Hepatocyte (in vitro differentiated cells): ENCODE results near the gene AUTS2. TPM values are rescaled to one million over a fixed set of nuclear protein-coding genes. Genes with fewer than 3 reads are reported as not detected.

Experiments
- DNase-seq: peaks from one replicate; pipeline ENCODE4 v3.0.0-alpha.2; 2016; ENCODE audit warnings: low spot score
- H2AFZ ChIP-seq: fragments of 200-600 bp; sonication (generic); 2 replicates; pipeline ENCODE4 v1.6.0; 2016; ENCODE audit warnings: antibody characterized with exemption, mild to moderate bottlenecking
- H3K27ac ChIP-seq: fragments of 200-600 bp; sonication (generic); 2 replicates; pipeline ENCODE4 v1.5.1; 2016; ENCODE audit warnings: mild to moderate bottlenecking
- H3K27me3 ChIP-seq: fragments of 200-600 bp; sonication (generic); 2 replicates; pipeline ENCODE4 v1.6.1; 2016
- H3K36me3 ChIP-seq: fragments of 200-600 bp; sonication (generic); replicated peaks from 2 replicates; pipeline ENCODE4 v1.5.1; 2016; ENCODE audit warnings: low read depth; ENCODE audit not compliant: insufficient read depth
- H3K4me1 ChIP-seq: fragments of 200-600 bp; sonication (generic); 2 replicates; pipeline ENCODE4 v1.5.1; 2016; ENCODE audit warnings: mild to moderate bottlenecking, moderate library complexity; ENCODE audit not compliant: insufficient read depth
- H3K4me2 ChIP-seq: fragments of 200-600 bp; sonication (generic); 2 replicates; pipeline ENCODE4 v1.6.0; 2016
- H3K4me3 ChIP-seq: fragments of 200-600 bp; sonication (generic); 2 replicates; pipeline ENCODE4 v1.5.1; 2016; ENCODE audit warnings: mild to moderate bottlenecking
- H3K79me2 ChIP-seq: fragments of 200-600 bp; sonication (generic); 2 replicates; pipeline ENCODE4 v1.6.0; 2017; ENCODE audit warnings: mild to moderate bottlenecking
- H3K9me2 ChIP-seq: fragments of 200-600 bp; sonication (generic); replicated peaks from 2 replicates; pipeline ENCODE4 v1.6.0; 2017; ENCODE audit warnings: mild to moderate bottlenecking; ENCODE audit not compliant: insufficient read depth
- H3K9me3 ChIP-seq: fragments of 200-600 bp; sonication (generic); 2 replicates; pipeline ENCODE4 v1.5.1; 2016; ENCODE audit warnings: low read depth, mild to moderate bottlenecking
- H4K20me1 ChIP-seq: fragments of 200-600 bp; sonication (generic); 2 replicates; pipeline ENCODE4 v1.6.0; 2016; ENCODE audit warnings: mild to moderate bottlenecking; ENCODE audit not compliant: insufficient read depth, poor library complexity, severe bottlenecking
- EZH2 ChIP-seq: fragments of 200-600 bp; sonication (generic); IDR thresholded peaks from 2 replicates; pipeline ENCODE4 v1.6.1; 2016; ENCODE audit warnings: antibody characterized with exemption, mild to moderate bottlenecking, borderline replicate concordance
- EZH2phosphoT487 ChIP-seq: fragments of 200-600 bp; sonication (generic); IDR thresholded peaks from one replicate; pipeline ENCODE4 v1.6.1; 2018; ENCODE audit warnings: antibody characterized with exemption, mild to moderate bottlenecking, low read depth, moderate library complexity; ENCODE audit not compliant: unreplicated experiment, severe bottlenecking
- WGBS: methylation state at CpG from one replicate; pipeline ENCODE4 v1.1.6; 2016; ENCODE audit warnings: low lambda C conversion rate; ENCODE audit errors: missing lambda C conversion rate; 5-methylcytosine and 5-hydroxymethylcytosine counted together
- polyA plus RNA-seq: library from polyadenylated mRNA; unstranded; fragments of >200 nt; fragmentation: Nextera tagmentation; extraction: Ambion mirVana; gene quantifications from 2 replicates; pipeline ENCODE4 v1.2.1, GENCODE V29; 2016
- total RNA-seq: library from RNA; depleted of rRNA; stranded (reverse); fragments of >200 nt; gene quantifications from 2 replicates; pipeline ENCODE4 v1.2.3, GENCODE V29; 2014
- TF ChIP-seq, protein P1 (sequence below): fragments of 200-600 bp; sonication (generic); IDR thresholded peaks from 2 replicates; pipeline ENCODE4 v1.5.1; 2016; ENCODE audit warnings: antibody characterized with exemption, mild to moderate bottlenecking; ENCODE audit not compliant: poor library complexity

Gene AUTS2
- total and polyA plus RNA-seq, 2 experiments from 2014 or later, result 34.4 to 40.9 TPM

GRCh38 chr7:69775231-69775771, 177.0 kb downstream of the AUTS2 start:
- Histone ChIP-seq H3K9me2 (no peaks in the 10 kb centered on the region), H3K4me3 (no peak overlapping the region), H3K79me2 (peaks cover 11% of the 10 kb centered on the region), H3K27me3 (no peaks in the 10 kb centered on the region), H2AFZ (no peak overlapping the region), H3K36me3 (no peaks in the 10 kb centered on the region), H3K27ac (no peak overlapping the region), H4K20me1 (peaks cover 7% of the 10 kb centered on the region), H3K9me3 (no peaks in the 10 kb centered on the region), H3K4me2 (no peak overlapping the region), H3K4me1 (peaks cover 5% of the 10 kb centered on the region)
- 74% methylated on average over 6 of the region's 6 CpGs for WGBS
- no peak for TF ChIP-seq EZH2phosphoT487
- TF ChIP-seq, protein P1, sequence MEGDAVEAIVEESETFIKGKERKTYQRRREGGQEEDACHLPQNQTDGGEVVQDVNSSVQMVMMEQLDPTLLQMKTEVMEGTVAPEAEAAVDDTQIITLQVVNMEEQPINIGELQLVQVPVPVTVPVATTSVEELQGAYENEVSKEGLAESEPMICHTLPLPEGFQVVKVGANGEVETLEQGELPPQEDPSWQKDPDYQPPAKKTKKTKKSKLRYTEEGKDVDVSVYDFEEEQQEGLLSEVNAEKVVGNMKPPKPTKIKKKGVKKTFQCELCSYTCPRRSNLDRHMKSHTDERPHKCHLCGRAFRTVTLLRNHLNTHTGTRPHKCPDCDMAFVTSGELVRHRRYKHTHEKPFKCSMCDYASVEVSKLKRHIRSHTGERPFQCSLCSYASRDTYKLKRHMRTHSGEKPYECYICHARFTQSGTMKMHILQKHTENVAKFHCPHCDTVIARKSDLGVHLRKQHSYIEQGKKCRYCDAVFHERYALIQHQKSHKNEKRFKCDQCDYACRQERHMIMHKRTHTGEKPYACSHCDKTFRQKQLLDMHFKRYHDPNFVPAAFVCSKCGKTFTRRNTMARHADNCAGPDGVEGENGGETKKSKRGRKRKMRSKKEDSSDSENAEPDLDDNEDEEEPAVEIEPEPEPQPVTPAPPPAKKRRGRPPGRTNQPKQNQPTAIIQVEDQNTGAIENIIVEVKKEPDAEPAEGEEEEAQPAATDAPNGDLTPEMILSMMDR, result no peak
- TF ChIP-seq EZH2, result no peak
- DNase-seq, result peak; percentile 11

DNA sequence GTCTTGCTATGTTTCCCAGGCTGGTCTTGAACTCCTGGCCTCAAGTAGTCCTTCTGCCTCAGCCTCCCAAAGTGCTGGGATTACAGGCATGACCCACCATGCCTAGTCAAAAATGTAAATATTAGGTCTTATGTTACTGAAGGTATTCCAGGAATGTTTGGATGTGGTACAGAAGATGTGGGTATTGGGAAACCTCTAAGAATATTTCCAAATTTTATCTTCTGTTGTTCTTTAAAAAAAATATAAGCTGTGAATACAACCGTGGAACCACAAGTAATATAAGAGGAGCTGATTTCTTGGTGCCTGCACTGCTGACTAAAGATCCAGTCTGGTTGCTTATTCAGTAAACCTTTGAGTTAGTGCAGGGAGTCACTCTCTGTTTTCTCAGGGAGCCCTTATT, 178.3 kb downstream of the AUTS2 start:
- peaks cover 7% of the 10 kb centered on the region for H4K20me1 ChIP-seq
- no peak overlapping the region for H2AFZ ChIP-seq
- H3K79me2 ChIP-seq, result peaks cover 14% of the 10 kb centered on the region
- no peak for DNase-seq
- peaks cover 9% of the 10 kb centered on the region for H3K4me1 ChIP-seq
- H3K9me2 ChIP-seq, result no peaks in the 10 kb centered on the region
- no peak overlapping the region for H3K27ac ChIP-seq
- H3K36me3 ChIP-seq, result no peaks in the 10 kb centered on the region
- H3K4me2 ChIP-seq, result no peak overlapping the region
- no peaks in the 10 kb centered on the region for H3K9me3 ChIP-seq
- 46% methylated on average over 1 of the region's 1 CpG for WGBS
- no peaks in the 10 kb centered on the region for H3K27me3 ChIP-seq
- TF ChIP-seq, protein P1, result no peak
- TF ChIP-seq EZH2, result no peak
- no peak for TF ChIP-seq EZH2phosphoT487
- no peak overlapping the region for H3K4me3 ChIP-seq

- Histone ChIP-seq H2AFZ (no peak overlapping the region), H3K9me3 (no peaks in the 10 kb centered on the region), H3K79me2 (peaks cover 17% of the 10 kb centered on the region), H3K9me2 (no peaks in the 10 kb centered on the region), H4K20me1 (peaks cover 7% of the 10 kb centered on the region), H3K4me2 (no peak overlapping the region), H3K36me3 (no peaks in the 10 kb centered on the region), H3K27ac (no peak overlapping the region), H3K4me1 (peaks cover 12% of the 10 kb centered on the region), H3K4me3 (no peak overlapping the region), H3K27me3 (no peaks in the 10 kb centered on the region)
- DNase-seq, result no peak
- TF ChIP-seq EZH2phosphoT487 (no peak), EZH2 (no peak)
- TF ChIP-seq, protein P1, result no peak
These were observed 179.9 kb downstream of the AUTS2 start for GRCh38 chr7:69778138-69778537.

DNA sequence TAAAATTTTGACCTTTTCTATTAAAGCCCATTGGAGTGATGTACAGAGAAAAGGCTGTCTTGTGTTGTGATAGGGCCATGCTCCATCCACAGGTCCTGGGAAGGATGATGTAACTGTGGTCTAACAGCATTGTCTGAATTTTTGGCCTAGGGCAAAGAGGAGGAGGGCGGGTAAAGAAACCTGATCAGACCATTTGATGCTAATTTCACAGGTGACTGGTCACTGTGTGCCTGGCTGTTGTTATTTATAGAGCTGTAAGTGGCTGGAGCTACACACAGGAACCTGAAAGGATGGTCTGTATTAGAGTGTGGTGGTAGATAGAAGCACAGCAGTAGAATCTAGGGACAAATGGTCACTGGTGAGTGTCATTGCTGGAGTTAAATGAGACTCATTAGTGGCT, 182.1 kb downstream of the AUTS2 start:
- Histone ChIP-seq H3K4me3 (no peak overlapping the region), H3K9me3 (no peaks in the 10 kb centered on the region), H3K4me1 (peaks cover 7% of the 10 kb centered on the region), H3K4me2 (no peak overlapping the region), H3K9me2 (no peaks in the 10 kb centered on the region), H3K27me3 (no peaks in the 10 kb centered on the region), H3K36me3 (no peaks in the 10 kb centered on the region), H4K20me1 (peaks cover 13% of the 10 kb centered on the region), H2AFZ (no peak overlapping the region), H3K27ac (no peak overlapping the region), H3K79me2 (peaks cover 31% of the 10 kb centered on the region)
- WGBS, result 78% methylated on average over 1 of the region's 1 CpG
- TF ChIP-seq EZH2 (no peak), EZH2phosphoT487 (no peak)
- TF ChIP-seq, protein P1, result no peak
- no peak for DNase-seq
